HepG2 (cell line): ENCODE data around the gene C2orf49. TPM values are rescaled to one million over a fixed set of nuclear protein-coding genes. Genes with fewer than 3 reads are reported as not detected.

Experiments used
- ATAC-seq: fragments of 200-7000 bp; cut with Tn5 transposase; 3 replicates; pipeline ENCODE4 v1.9.1; 2020; ENCODE audit warnings: mild to moderate bottlenecking, moderate library complexity
- BruUV-seq: library from RNA; stranded (reverse); fragments of 400-500 nt; replicated peaks from 2 replicates; lab custom pipeline; 2021; lab: Mats Ljungman, UMichigan
- CTCF ChIA-PET: fragments of 300-600 bp; formaldehyde crosslinking; extraction: SDS; loops from one replicate; lab custom pipeline; 2021; ENCODE audit warnings: low total read pairs, inconsistent platforms, low intra/inter-chr PET ratio; lab: Yijun Ruan, JAX
- POLR2A ChIA-PET: fragments of 350-600 bp; sonication (Branson Sonifier 250); formaldehyde crosslinking; loops from one replicate; lab custom pipeline; 2020; ENCODE audit warnings: antibody characterized with exemption, inconsistent platforms; lab: Yijun Ruan, JAX
- DNase-seq: peaks from one replicate; pipeline ENCODE4 v3.0.0-alpha.2; 2015; ENCODE audit warnings: low spot score
- FAIRE-seq: peaks from 3 replicates; lab custom pipeline; 2011; peaks lifted over from hg19 to GRCh38; lab: Jason Lieb, UNC
- H2AFZ ChIP-seq: one replicate; pipeline ENCODE4 v1.6.1; 2011; ENCODE audit warnings: low read length, inconsistent platforms
- H3K27ac ChIP-seq: fragments of 300-600 bp; 3 replicates; pipeline ENCODE4 v1.8.0; 2011; ENCODE audit warnings: mixed run types, mild to moderate bottlenecking, mixed read lengths, low read length, inconsistent platforms; ENCODE audit not compliant: insufficient read depth; ENCODE audit errors: extremely low read length
- H3K27me3 ChIP-seq, 2 experiments: fragments of 200-600 bp in 1 of 2; 2 replicates in 1 of 2; 3 replicates in 1 of 2; pipeline versions ENCODE4 v1.6.0 to v1.8.0; 2011; ENCODE audit warnings: low read length in 2 of 2, mild to moderate bottlenecking in 2 of 2, moderate library complexity in 2 of 2, inconsistent platforms in 1 of 2; ENCODE audit not compliant: insufficient read depth in 2 of 2, control insufficient read depth in 1 of 2
- H3K36me3 ChIP-seq, 2 experiments: fragments of 200-600 bp in 1 of 2; replicated peaks in 1 of 2; 2 replicates in 1 of 2; 3 replicates in 1 of 2; pipeline versions ENCODE4 v1.5.1 to v1.8.0; 2011; ENCODE audit warnings: low read length in 2 of 2, inconsistent platforms in 1 of 2; ENCODE audit not compliant: insufficient read depth in 2 of 2, control insufficient read depth in 1 of 2
- H3K4me1 ChIP-seq: 2 replicates; pipeline ENCODE4 v1.5.1; 2012; ENCODE audit warnings: low read length, inconsistent platforms; ENCODE audit not compliant: insufficient read depth
- H3K4me2 ChIP-seq: 2 replicates; pipeline ENCODE4 v1.6.0; 2011; ENCODE audit warnings: low read depth, low read length, inconsistent platforms
- H3K4me3 ChIP-seq, 3 experiments: fragments of 200-600 bp in 1 of 3; sonication (generic), shearing (Covaris generic) in 1 of 3; replicated peaks in 1 of 3; 2 replicates each; pipeline ENCODE4 v1.5.1; 2011 to 2016; ENCODE audit warnings: low read length in 3 of 3, inconsistent platforms in 2 of 3, low read depth in 2 of 3, mild to moderate bottlenecking in 2 of 3, control low read depth in 1 of 3, mixed read lengths in 1 of 3; ENCODE audit not compliant: insufficient read depth in 1 of 3
- H3K79me2 ChIP-seq: one replicate; pipeline ENCODE4 v1.6.1; 2011; ENCODE audit warnings: low read length, inconsistent platforms; ENCODE audit not compliant: insufficient read depth
- H3K9ac ChIP-seq: 2 replicates; pipeline ENCODE4 v1.6.0; 2011; ENCODE audit warnings: mild to moderate bottlenecking, low read depth, low read length, inconsistent platforms; ENCODE audit not compliant: insufficient read depth
- H3K9me3 ChIP-seq: 2 replicates; pipeline ENCODE4 v1.5.1; 2012; ENCODE audit warnings: mild to moderate bottlenecking, low read length
- H4K20me1 ChIP-seq: 2 replicates; pipeline ENCODE4 v1.6.0; 2011; ENCODE audit warnings: inconsistent platforms, mild to moderate bottlenecking, low read length, moderate library complexity; ENCODE audit not compliant: insufficient read depth
- AFF4 ChIP-seq: sonication (generic); formaldehyde crosslinking; IDR thresholded peaks from 2 replicates; pipeline ENCODE4 v1.4.0; 2020; ENCODE audit warnings: missing genetic modification reagents
- DBP ChIP-seq: sonication (generic); formaldehyde crosslinking; IDR thresholded peaks from 2 replicates; pipeline ENCODE4 v1.4.0; 2020; ENCODE audit warnings: missing genetic modification reagents; ENCODE audit errors: not compliant biosample characterization
- ELK4 ChIP-seq: sonication (generic); formaldehyde crosslinking; IDR thresholded peaks from 2 replicates; pipeline ENCODE4 v1.9.0; 2021; ENCODE audit warnings: missing genetic modification reagents, borderline replicate concordance
- HNRNPUL1 ChIP-seq: fragments of 200-400 bp; formaldehyde crosslinking; IDR thresholded peaks from 2 replicates; pipeline ENCODE4 v1.6.1; 2017; ENCODE audit warnings: low read depth, mild to moderate bottlenecking, low read length, moderate library complexity
- RFXAP ChIP-seq: sonication (generic); formaldehyde crosslinking; IDR thresholded peaks from 2 replicates; pipeline ENCODE4 v1.4.0; 2020; ENCODE audit warnings: missing genetic modification reagents, borderline replicate concordance
- SRY ChIP-seq: sonication (generic); formaldehyde crosslinking; IDR thresholded peaks from 2 replicates; pipeline ENCODE4 v1.8.0; 2022; ENCODE audit warnings: mild to moderate bottlenecking, missing genetic modification reagents
- ZNF430 ChIP-seq: sonication (generic); formaldehyde crosslinking; IDR thresholded peaks from 2 replicates; pipeline ENCODE4 v1.9.0; 2021; ENCODE audit warnings: mild to moderate bottlenecking, missing genetic modification reagents
- ZNF7 ChIP-seq: IDR thresholded peaks from 2 replicates; pipeline ENCODE4 v1.6.1; 2016; ENCODE audit warnings: missing biosample characterization, missing genetic modification reagents
- ZNF775 ChIP-seq: sonication (generic); formaldehyde crosslinking; IDR thresholded peaks from 2 replicates; pipeline ENCODE4 v1.4.0; 2020; ENCODE audit warnings: missing genetic modification reagents, mild to moderate bottlenecking, moderate library complexity, borderline replicate concordance
- whole genome bisulfite sequencing: methylation state at CpG from one replicate; pipeline ENCODE4 v1.1.6; 2017; ENCODE audit warnings: low lambda C conversion rate; 5-methylcytosine and 5-hydroxymethylcytosine counted together
- in situ Hi-C: cut with HindIII; loops from 2 replicates; pipeline ENCODE4 v1.10.0; 2017; ENCODE audit warnings: low pct_unique_long_range_greater_than_20kb; ENCODE audit not compliant: extremely low pct_ligation_motif_present
- intact Hi-C: fragments of 100-400 bp; cut with micrococcal nuclease; formaldehyde crosslinking; loops from one replicate; pipeline ENCODE4 v1.10.0; 2022; ENCODE audit not compliant: unreplicated experiment
- polyA plus RNA-seq, 8 experiments: library from polyadenylated mRNA; depleted of rRNA in 3 of 8; stranded (reverse) in 7 of 8; unstranded in 1 of 8; fragments of >200 nt; fragmentation: Illumina TruSeq in 4 of 8; extraction: Trizol in 4 of 8; gene quantifications; 2 replicates each; pipeline versions ENCODE4 v1.2.1 to v1.2.3, GENCODE V29; 2011 to 2016; ENCODE audit warnings: low read depth in 4 of 8, missing spikeins in 1 of 8, mixed read lengths in 1 of 8; ENCODE audit not compliant: insufficient read depth in 1 of 8
- total RNA-seq, 5 experiments: library from RNA; depleted of rRNA; stranded (reverse); fragments of >200 nt; fragmentation: Illumina TruSeq; extraction: Trizol; gene quantifications; 2 replicates each; pipeline ENCODE4 v1.2.3, GENCODE V29; 2016; ENCODE audit warnings: low read depth in 1 of 5
- TF ChIP-seq, protein P1 (sequence below): sonication (generic); formaldehyde crosslinking; IDR thresholded peaks from 2 replicates; pipeline ENCODE4 v1.9.0; 2021; ENCODE audit warnings: missing genetic modification reagents, mild to moderate bottlenecking, borderline replicate concordance

The C2orf49 gene
- total and polyA plus RNA-seq, 2 of the 13 experiments (the other 11 are each of a cell fraction or from before 2014, with no cell fraction given) = 24.7 to 28.8 TPM

- no peak for TF ChIP-seq ZNF775 (CRISPR knock-in tag)
Measured at GRCh38 chr2:105324732-105325131, 12.6 kb upstream of the C2orf49 start (continued).

- POLR2A ChIA-PET = no interaction called here
- H3K27ac ChIP-seq = no peak overlapping the region
Measured at GRCh38 chr2:105325389-105325963, 11.9 kb upstream of the C2orf49 start.

More at GRCh38 chr2:105325389-105325963, 11.9 kb upstream of the C2orf49 start:
- CTCF ChIA-PET = no interaction called here
- H3K79me2 ChIP-seq = peaks cover 88% of the 10 kb centered on the region
- no TSS peak for BruUV-seq
- H3K36me3 ChIP-seq = peaks cover 7 to 30% of the 10 kb centered on the region in 2 experiments
- no peak overlapping the region for H3K4me3 ChIP-seq
- FAIRE-seq (no peak), DNase-seq (no peak), ATAC-seq (no peak)
- in situ Hi-C loops = loop anchor here (25.0 kb wide), 1 partner anchor 862 kb away; the partner anchor contains the start of gene UXS1
- H2AFZ ChIP-seq = no peak overlapping the region
- no peaks in the 10 kb centered on the region for H3K9me3 ChIP-seq
- TF ChIP-seq RFXAP (CRISPR knock-in tag) (no peak), HNRNPUL1 (no peak), ZNF430 (CRISPR knock-in tag) (no peak), ELK4 (no peak), DBP (CRISPR knock-in tag) (no peak), ZNF7 (CRISPR knock-in tag) (no peak), SRY (CRISPR knock-in tag) (no peak), AFF4 (CRISPR knock-in tag) (no peak)
- TF ChIP-seq, protein P1, sequence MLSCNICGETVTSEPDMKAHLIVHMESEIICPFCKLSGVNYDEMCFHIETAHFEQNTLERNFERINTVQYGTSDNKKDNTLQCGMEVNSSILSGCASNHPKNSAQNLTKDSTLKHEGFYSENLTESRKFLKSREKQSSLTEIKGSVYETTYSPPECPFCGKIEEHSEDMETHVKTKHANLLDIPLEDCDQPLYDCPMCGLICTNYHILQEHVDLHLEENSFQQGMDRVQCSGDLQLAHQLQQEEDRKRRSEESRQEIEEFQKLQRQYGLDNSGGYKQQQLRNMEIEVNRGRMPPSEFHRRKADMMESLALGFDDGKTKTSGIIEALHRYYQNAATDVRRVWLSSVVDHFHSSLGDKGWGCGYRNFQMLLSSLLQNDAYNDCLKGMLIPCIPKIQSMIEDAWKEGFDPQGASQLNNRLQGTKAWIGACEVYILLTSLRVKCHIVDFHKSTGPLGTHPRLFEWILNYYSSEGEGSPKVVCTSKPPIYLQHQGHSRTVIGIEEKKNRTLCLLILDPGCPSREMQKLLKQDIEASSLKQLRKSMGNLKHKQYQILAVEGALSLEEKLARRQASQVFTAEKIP (CRISPR knock-in tag) = no peak
- peaks cover 4% of the 10 kb centered on the region; the same call in 1 of the 2 replicates for H4K20me1 ChIP-seq
- WGBS = 90% methylated on average over 3 of the region's 3 CpGs
- no peak overlapping the region for H3K9ac ChIP-seq
- peaks cover 40% of the 10 kb centered on the region for H3K4me1 ChIP-seq
- no peak overlapping the region for H3K4me2 ChIP-seq
- H3K27me3 ChIP-seq = no peaks in the 10 kb centered on the region; a peak in 1 of 5 replicates
- intact Hi-C loops = no loop called here
